ENCODE results near the gene FABP1. TPM values are rescaled to one million over a fixed set of nuclear protein-coding genes. Genes with fewer than 3 reads are reported as not detected.

The FABP1 gene
- polyA plus RNA-seq, 2 of the 4 experiments (the other 2 are of a cell fraction) = not detected

DNA sequence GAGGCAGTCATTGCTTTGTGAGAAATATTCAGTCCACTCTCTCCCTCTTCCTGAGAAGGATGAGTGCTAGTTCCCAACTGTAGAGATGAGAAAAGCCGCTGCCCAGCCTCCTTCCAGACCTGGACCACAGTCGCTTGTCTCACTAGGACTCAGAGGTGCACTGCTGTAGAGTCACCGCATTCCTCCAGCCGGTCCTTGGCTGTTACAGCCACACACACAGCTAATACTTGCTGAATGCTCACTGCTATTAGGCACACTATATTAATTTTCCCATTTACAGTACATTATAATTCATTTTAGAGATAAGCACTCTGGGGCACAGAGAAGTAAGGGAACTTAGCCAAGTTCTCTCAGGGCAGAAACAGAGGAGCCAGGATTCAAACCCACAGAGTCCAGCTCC is 10.0 kb upstream of the FABP1 start:
- no peak overlapping the region for H3K27ac ChIP-seq
- WGBS (ENCODE audit: missing lambda C conversion rate) = 41% methylated on average over 4 of the region's 4 CpGs
- FAIRE-seq (no peak), DNase-seq (ENCODE audit: low read depth in 1 of 2, low spot score in 1 of 2) (no peak), ATAC-seq (no peak)
- no peak overlapping the region for H3K4me2 ChIP-seq
- CTCF ChIA-PET = interaction anchor here (1.1 kb wide), 1 partner anchor 22 kb away, joined by 7 read pairs; no protein-coding TSS in a partner anchor
- H3K4me1 ChIP-seq = no peaks in the 10 kb centered on the region
- H3K4me3 ChIP-seq = no peak overlapping the region
- no peak for TF ChIP-seq JUNB (IDR thresholded peaks at IDR 0.05)
- TF ChIP-seq, protein P1, sequence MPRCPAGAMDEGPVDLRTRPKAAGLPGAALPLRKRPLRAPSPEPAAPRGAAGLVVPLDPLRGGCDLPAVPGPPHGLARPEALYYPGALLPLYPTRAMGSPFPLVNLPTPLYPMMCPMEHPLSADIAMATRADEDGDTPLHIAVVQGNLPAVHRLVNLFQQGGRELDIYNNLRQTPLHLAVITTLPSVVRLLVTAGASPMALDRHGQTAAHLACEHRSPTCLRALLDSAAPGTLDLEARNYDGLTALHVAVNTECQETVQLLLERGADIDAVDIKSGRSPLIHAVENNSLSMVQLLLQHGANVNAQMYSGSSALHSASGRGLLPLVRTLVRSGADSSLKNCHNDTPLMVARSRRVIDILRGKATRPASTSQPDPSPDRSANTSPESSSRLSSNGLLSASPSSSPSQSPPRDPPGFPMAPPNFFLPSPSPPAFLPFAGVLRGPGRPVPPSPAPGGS (IDR thresholded peaks at IDR 0.05) = no peak
- no peak for TF ChIP-seq EHF (CRISPR knock-in tag; IDR thresholded peaks at IDR 0.05)
- TF ChIP-seq, protein P2, sequence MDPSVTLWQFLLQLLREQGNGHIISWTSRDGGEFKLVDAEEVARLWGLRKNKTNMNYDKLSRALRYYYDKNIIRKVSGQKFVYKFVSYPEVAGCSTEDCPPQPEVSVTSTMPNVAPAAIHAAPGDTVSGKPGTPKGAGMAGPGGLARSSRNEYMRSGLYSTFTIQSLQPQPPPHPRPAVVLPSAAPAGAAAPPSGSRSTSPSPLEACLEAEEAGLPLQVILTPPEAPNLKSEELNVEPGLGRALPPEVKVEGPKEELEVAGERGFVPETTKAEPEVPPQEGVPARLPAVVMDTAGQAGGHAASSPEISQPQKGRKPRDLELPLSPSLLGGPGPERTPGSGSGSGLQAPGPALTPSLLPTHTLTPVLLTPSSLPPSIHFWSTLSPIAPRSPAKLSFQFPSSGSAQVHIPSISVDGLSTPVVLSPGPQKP (IDR thresholded peaks at IDR 0.05; ENCODE audit: low read depth, low read length) = no peak
- TF ChIP-seq RFX5 (IDR thresholded peaks at IDR 0.05) = no peak
- TF ChIP-seq NPAS2 (CRISPR knock-in tag; IDR thresholded peaks at IDR 0.05; ENCODE audit: borderline replicate concordance) = no peak
- TF ChIP-seq RNF2 (IDR thresholded peaks at IDR 0.05; ENCODE audit: borderline replicate concordance, low read depth) = no peak
- TF ChIP-seq, protein P3, sequence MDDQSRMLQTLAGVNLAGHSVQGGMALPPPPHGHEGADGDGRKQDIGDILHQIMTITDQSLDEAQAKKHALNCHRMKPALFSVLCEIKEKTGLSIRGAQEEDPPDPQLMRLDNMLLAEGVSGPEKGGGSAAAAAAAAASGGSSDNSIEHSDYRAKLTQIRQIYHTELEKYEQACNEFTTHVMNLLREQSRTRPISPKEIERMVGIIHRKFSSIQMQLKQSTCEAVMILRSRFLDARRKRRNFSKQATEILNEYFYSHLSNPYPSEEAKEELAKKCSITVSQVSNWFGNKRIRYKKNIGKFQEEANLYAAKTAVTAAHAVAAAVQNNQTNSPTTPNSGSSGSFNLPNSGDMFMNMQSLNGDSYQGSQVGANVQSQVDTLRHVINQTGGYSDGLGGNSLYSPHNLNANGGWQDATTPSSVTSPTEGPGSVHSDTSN (IDR thresholded peaks at IDR 0.05) = no peak
- TF ChIP-seq CBX8 (IDR thresholded peaks at IDR 0.05) = no peak
- TF ChIP-seq ZNF302 (CRISPR knock-in tag; IDR thresholded peaks at IDR 0.05) = no peak
- POLR2A ChIA-PET = no interaction called here
- no peaks in the 10 kb centered on the region for H3K9me3 ChIP-seq

DNA sequence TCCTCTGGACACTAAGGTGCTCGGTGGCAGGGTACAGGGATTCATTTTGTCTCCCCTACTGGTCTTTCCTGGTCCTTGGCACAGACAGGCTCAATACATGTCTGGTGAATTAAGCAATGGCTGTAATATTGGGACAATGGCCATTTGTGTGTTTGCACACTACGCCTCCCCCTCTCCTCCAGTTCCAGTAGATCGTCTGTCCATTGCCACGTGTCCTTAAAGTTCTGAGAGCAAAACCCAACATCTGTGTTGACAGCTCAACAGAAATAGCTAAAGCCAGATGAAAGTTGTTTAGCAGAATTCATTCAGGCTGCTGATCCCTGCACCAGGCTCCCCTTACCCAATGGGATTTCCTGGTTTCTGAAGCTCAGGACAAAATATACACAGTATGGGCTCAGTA is 9.0 kb upstream of the FABP1 start:
- ChIA-PET CTCF (interaction anchor here (1.5 kb wide), 1 partner anchor 23 kb away, joined by 5 read pairs; no protein-coding TSS in a partner anchor), POLR2A (no interaction called here)
- 1% methylated on average over 4 of the region's 4 CpGs for WGBS (ENCODE audit: missing lambda C conversion rate)
- ATAC-seq (no peak), DNase-seq (ENCODE audit: low read depth in 1 of 2, low spot score in 1 of 2) (no peak), FAIRE-seq (no peak)
- no peaks in the 10 kb centered on the region for H3K4me1 ChIP-seq
- no peaks in the 10 kb centered on the region for H3K9me3 ChIP-seq
- TF ChIP-seq, protein P4, sequence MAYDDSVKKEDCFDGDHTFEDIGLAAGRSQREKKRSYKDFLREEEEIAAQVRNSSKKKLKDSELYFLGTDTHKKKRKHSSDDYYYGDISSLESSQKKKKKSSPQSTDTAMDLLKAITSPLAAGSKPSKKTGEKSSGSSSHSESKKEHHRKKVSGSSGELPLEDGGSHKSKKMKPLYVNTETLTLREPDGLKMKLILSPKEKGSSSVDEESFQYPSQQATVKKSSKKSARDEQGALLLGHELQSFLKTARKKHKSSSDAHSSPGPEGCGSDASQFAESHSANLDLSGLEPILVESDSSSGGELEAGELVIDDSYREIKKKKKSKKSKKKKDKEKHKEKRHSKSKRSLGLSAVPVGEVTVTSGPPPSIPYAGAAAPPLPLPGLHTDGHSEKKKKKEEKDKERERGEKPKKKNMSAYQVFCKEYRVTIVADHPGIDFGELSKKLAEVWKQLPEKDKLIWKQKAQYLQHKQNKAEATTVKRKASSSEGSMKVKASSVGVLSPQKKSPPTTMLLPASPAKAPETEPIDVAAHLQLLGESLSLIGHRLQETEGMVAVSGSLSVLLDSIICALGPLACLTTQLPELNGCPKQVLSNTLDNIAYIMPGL (CRISPR knock-in tag; IDR thresholded peaks at IDR 0.05; ENCODE audit: borderline replicate concordance) = no peak
- TF ChIP-seq JUN (IDR thresholded peaks at IDR 0.05) (no peak), HOXB5 (CRISPR knock-in tag; IDR thresholded peaks at IDR 0.05) (no peak), GATA3 (IDR thresholded peaks at IDR 0.05; ENCODE audit: borderline replicate concordance) (no peak), EHF (CRISPR knock-in tag; IDR thresholded peaks at IDR 0.05) (no peak), POLR2AphosphoS2 (conservative IDR thresholded peaks at IDR 0.05; ENCODE audit: low read length) (no peak), HEYL (CRISPR knock-in tag; IDR thresholded peaks at IDR 0.05) (no peak), HOXA7 (CRISPR knock-in tag; IDR thresholded peaks at IDR 0.05) (no peak), ZNF302 (CRISPR knock-in tag; IDR thresholded peaks at IDR 0.05) (no peak)
- TF ChIP-seq, protein P5, sequence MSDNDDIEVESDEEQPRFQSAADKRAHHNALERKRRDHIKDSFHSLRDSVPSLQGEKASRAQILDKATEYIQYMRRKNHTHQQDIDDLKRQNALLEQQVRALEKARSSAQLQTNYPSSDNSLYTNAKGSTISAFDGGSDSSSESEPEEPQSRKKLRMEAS (IDR thresholded peaks at IDR 0.05) = no peak
- H3K4me2 ChIP-seq = no peak overlapping the region
- no peak overlapping the region for H3K4me3 ChIP-seq
- no peak overlapping the region for H3K27ac ChIP-seq

DNA sequence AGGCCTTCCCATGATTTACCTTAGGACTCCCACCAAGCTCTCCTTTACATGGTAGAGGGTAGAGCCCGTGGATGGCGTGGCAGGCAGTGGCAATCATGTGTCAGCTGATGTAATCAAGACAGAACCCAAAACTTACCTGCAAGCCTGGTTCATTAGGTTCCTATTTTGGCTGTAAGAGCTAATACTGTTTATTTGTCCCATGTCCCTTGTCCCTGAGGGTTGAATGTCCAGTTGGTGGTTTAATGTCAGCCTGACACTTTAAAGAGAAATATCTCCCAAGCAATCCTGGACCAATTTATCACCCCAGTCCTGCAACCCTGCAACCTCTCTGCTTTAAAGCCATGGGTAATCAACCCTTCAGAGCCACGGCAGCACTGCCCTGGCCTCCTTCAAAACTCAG is 6.0 kb upstream of the FABP1 start:
- FAIRE-seq (no peak), ATAC-seq (no peak), DNase-seq (ENCODE audit: low read depth in 1 of 2, low spot score in 1 of 2) (no peak)
- H3K9me3 ChIP-seq = no peaks in the 10 kb centered on the region
- TF ChIP-seq CBX8 (IDR thresholded peaks at IDR 0.05) (no peak), CBX2 (IDR thresholded peaks at IDR 0.05; ENCODE audit: borderline replicate concordance, low read depth) (no peak), HEYL (CRISPR knock-in tag; IDR thresholded peaks at IDR 0.05) (no peak), CEBPB (IDR thresholded peaks at IDR 0.05) (no peak), NFE2L2 (conservative IDR thresholded peaks at IDR 0.05; ENCODE audit: low read length) (no peak), POLR2AphosphoS2 (conservative IDR thresholded peaks at IDR 0.05; ENCODE audit: low read length) (no peak), JUNB (IDR thresholded peaks at IDR 0.05) (no peak), MYC (IDR thresholded peaks at IDR 0.05; ENCODE audit: borderline replicate concordance, low read length) (no peak)
- TF ChIP-seq, protein P6, sequence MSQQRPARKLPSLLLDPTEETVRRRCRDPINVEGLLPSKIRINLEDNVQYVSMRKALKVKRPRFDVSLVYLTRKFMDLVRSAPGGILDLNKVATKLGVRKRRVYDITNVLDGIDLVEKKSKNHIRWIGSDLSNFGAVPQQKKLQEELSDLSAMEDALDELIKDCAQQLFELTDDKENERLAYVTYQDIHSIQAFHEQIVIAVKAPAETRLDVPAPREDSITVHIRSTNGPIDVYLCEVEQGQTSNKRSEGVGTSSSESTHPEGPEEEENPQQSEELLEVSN (IDR thresholded peaks at IDR 0.05; ENCODE audit: borderline replicate concordance, low read depth) = no peak
- TF ChIP-seq, protein P7, sequence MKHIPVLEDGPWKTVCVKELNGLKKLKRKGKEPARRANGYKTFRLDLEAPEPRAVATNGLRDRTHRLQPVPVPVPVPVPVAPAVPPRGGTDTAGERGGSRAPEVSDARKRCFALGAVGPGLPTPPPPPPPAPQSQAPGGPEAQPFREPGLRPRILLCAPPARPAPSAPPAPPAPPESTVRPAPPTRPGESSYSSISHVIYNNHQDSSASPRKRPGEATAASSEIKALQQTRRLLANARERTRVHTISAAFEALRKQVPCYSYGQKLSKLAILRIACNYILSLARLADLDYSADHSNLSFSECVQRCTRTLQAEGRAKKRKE (CRISPR knock-in tag; IDR thresholded peaks at IDR 0.05; ENCODE audit: low read depth) = no peak
- TF ChIP-seq, protein P2 (IDR thresholded peaks at IDR 0.05; ENCODE audit: low read depth, low read length) = no peak
- H3K4me3 ChIP-seq = no peak overlapping the region
- no peaks in the 10 kb centered on the region for H3K4me1 ChIP-seq
- ChIA-PET POLR2A (no interaction called here), CTCF (interaction anchor here (0.6 to 2.2 kb wide), 4 partner anchors 26 to 105 kb away, joined by 3 to 11 read pairs (median 4); no protein-coding TSS in a partner anchor)
- H3K4me2 ChIP-seq = no peak overlapping the region
- H3K27ac ChIP-seq = no peak overlapping the region
- WGBS (ENCODE audit: missing lambda C conversion rate) = 10% methylated on average over 3 of the region's 3 CpGs
